ENCODE results near the gene RBM48. TPM values are rescaled to one million over a fixed set of nuclear protein-coding genes. Genes with fewer than 3 reads are reported as not detected.
"Not testable (repeated sequence)": the region's sequence is repeated elsewhere in the genome, so short reads cannot be mapped to it uniquely, and the experiment has no call there.

RBM48 gene
- total and polyA plus RNA-seq, 9 donors, result 9.4 to 13.8 (median 11.7) TPM

GRCh38 chr7:92528958-92529264 is 316 bp downstream of the RBM48 start:
- H3K27me3 ChIP-seq (ENCODE audit: control insufficient read depth, insufficient read depth, low read length), result no peaks in the 10 kb centered on the region
- peaks cover 33% of the 10 kb centered on the region for H3K36me3 ChIP-seq (ENCODE audit: control insufficient read depth, insufficient read depth, low read length)
- peak overlapping the region; percentile 78 for H3K4me3 ChIP-seq (ENCODE audit: low read length)
- peak overlapping the region; percentile 90 for H3K27ac ChIP-seq (ENCODE audit: low read length)
- DNase-seq, result no peak
- 0% methylated on average over 7 of the region's 13 CpGs for WGBS (ENCODE audit: insufficient coverage)
- H3K4me1 ChIP-seq (ENCODE audit: control insufficient read depth, insufficient read depth, low read length), result peaks cover 5% of the 10 kb centered on the region
- H3K9me3 ChIP-seq (replicated peaks; ENCODE audit: control insufficient read depth, low read depth, low read length), result no peaks in the 10 kb centered on the region

GRCh38 chr7:92534572-92534971 is 6.0 kb downstream of the RBM48 start:
- WGBS (ENCODE audit: insufficient coverage), result 43% methylated on average over 1 of the region's 9 CpGs
- no peak for DNase-seq

GRCh38 chr7:92543542-92543941 is 14.9 kb downstream of the RBM48 start:
- not testable (repeated sequence) for H3K27me3 ChIP-seq (ENCODE audit: control insufficient read depth, insufficient read depth, low read length); H3K4me1 ChIP-seq (ENCODE audit: control insufficient read depth, insufficient read depth, low read length); H3K9me3 ChIP-seq (replicated peaks; ENCODE audit: control insufficient read depth, low read depth, low read length); DNase-seq; H3K36me3 ChIP-seq (ENCODE audit: control insufficient read depth, insufficient read depth, low read length); H3K4me3 ChIP-seq (ENCODE audit: low read length); H3K27ac ChIP-seq (ENCODE audit: low read length)
- no CpG with 5 or more reads among the region's 3 CpGs for WGBS (ENCODE audit: insufficient coverage)

More at GRCh38 chr7:92534572-92534971, 6.0 kb downstream of the RBM48 start:
- no peaks in the 10 kb centered on the region for H3K4me1 ChIP-seq (ENCODE audit: control insufficient read depth, insufficient read depth, low read length)
- H3K36me3 ChIP-seq (ENCODE audit: control insufficient read depth, insufficient read depth, low read length), result peaks cover 60% of the 10 kb centered on the region
- H3K9me3 ChIP-seq (replicated peaks; ENCODE audit: control insufficient read depth, low read depth, low read length), result no peaks in the 10 kb centered on the region
- no peak overlapping the region for H3K27ac ChIP-seq (ENCODE audit: low read length)
- no peaks in the 10 kb centered on the region for H3K27me3 ChIP-seq (ENCODE audit: control insufficient read depth, insufficient read depth, low read length)
- H3K4me3 ChIP-seq (ENCODE audit: low read length), result no peak overlapping the region

- 96% methylated on average over 30 of the region's 30 CpGs for WGBS (ENCODE audit: insufficient coverage)
- H3K4me1 ChIP-seq (ENCODE audit: control insufficient read depth, insufficient read depth, low read length); H3K27ac ChIP-seq (ENCODE audit: low read length); H3K4me3 ChIP-seq (ENCODE audit: low read length); DNase-seq; H3K27me3 ChIP-seq (ENCODE audit: control insufficient read depth, insufficient read depth, low read length); H3K9me3 ChIP-seq (replicated peaks; ENCODE audit: control insufficient read depth, low read depth, low read length); H3K36me3 ChIP-seq (ENCODE audit: control insufficient read depth, insufficient read depth, low read length): not testable (repeated sequence)
Measured at GRCh38 chr7:92545116-92545515, 16.5 kb downstream of the RBM48 start.

DNA sequence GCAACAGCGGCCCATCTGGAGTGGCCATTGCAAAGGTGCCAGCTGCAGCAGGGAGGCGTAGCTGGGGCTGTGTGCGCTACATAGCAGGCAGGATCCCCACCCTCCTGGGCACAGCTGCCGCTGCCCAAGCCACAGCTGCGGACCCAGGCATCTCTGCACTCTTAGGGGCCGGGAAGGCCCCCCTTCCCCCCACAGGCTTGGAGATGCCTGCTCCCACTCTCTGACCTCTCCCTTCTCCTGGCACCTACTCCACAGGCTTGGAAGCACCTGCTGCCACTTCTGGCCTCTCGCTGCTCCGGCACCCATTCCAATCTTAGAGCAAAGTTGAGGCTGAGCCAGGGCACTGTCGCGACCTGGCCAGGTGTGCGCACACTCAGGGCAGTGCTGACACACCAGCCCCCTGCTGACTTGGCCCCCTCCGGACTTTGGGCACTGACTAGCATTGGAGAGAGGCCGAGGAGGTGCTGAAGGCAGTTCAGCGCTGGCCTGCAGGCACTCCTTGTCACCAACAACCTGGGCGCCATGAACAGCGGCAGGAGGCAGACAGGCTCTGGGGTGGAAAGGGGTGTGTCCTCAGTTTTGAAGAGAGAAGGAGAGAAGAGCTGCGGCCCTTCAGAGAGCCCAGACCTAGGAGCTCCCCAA is 18.4 kb downstream of the RBM48 start:
- Histone ChIP-seq H3K36me3 (ENCODE audit: control insufficient read depth, insufficient read depth, low read length) (no peaks in the 10 kb centered on the region), H3K4me3 (ENCODE audit: low read length) (no peak overlapping the region), H3K27ac (ENCODE audit: low read length) (no peak overlapping the region), H3K9me3 (replicated peaks; ENCODE audit: control insufficient read depth, low read depth, low read length) (no peaks in the 10 kb centered on the region), H3K4me1 (ENCODE audit: control insufficient read depth, insufficient read depth, low read length) (no peaks in the 10 kb centered on the region), H3K27me3 (ENCODE audit: control insufficient read depth, insufficient read depth, low read length) (no peaks in the 10 kb centered on the region)
- DNase-seq, result no peak
- 86% methylated on average over 16 of the region's 17 CpGs for WGBS (ENCODE audit: insufficient coverage)

DNA sequence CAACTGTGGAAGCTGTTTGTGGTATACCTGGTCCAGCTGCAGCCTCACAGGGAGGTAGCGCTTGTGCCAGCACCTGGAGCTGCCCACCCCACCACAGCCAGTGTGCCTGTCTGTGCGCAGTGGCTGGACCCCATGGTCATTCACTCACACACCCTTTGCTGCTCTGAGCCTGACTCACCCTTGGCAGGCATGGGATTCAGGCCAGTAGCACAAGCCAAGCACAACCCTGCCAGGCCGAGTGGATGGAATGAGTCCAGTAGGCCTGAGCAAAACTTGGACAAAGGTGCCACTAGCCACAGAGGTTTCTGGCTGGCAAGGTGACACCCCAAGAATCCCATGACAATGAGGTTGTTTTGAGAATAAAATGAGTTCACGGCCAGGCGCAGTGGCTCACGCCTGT is 19.0 kb downstream of the RBM48 start:
- DNase-seq, result no peak
- Histone ChIP-seq H3K36me3 (ENCODE audit: control insufficient read depth, insufficient read depth, low read length) (no peaks in the 10 kb centered on the region), H3K4me3 (ENCODE audit: low read length) (no peak overlapping the region), H3K9me3 (replicated peaks; ENCODE audit: control insufficient read depth, low read depth, low read length) (no peaks in the 10 kb centered on the region), H3K27me3 (ENCODE audit: control insufficient read depth, insufficient read depth, low read length) (no peaks in the 10 kb centered on the region), H3K27ac (ENCODE audit: low read length) (no peak overlapping the region), H3K4me1 (ENCODE audit: control insufficient read depth, insufficient read depth, low read length) (no peaks in the 10 kb centered on the region)
- 96% methylated on average over 5 of the region's 6 CpGs for WGBS (ENCODE audit: insufficient coverage)

GRCh38 chr7:92550194-92550593 is 21.6 kb downstream of the RBM48 start:
- no peak overlapping the region for H3K27ac ChIP-seq (ENCODE audit: low read length)
- H3K27me3 ChIP-seq (ENCODE audit: control insufficient read depth, insufficient read depth, low read length), result no peaks in the 10 kb centered on the region
- no peaks in the 10 kb centered on the region for H3K4me1 ChIP-seq (ENCODE audit: control insufficient read depth, insufficient read depth, low read length)
- H3K4me3 ChIP-seq (ENCODE audit: low read length), result no peak overlapping the region
- 56% methylated on average over 1 of the region's 4 CpGs for WGBS (ENCODE audit: insufficient coverage)
- no peaks in the 10 kb centered on the region for H3K36me3 ChIP-seq (ENCODE audit: control insufficient read depth, insufficient read depth, low read length)
- H3K9me3 ChIP-seq (replicated peaks; ENCODE audit: control insufficient read depth, low read depth, low read length), result no peaks in the 10 kb centered on the region
- DNase-seq, result no peak

DNA sequence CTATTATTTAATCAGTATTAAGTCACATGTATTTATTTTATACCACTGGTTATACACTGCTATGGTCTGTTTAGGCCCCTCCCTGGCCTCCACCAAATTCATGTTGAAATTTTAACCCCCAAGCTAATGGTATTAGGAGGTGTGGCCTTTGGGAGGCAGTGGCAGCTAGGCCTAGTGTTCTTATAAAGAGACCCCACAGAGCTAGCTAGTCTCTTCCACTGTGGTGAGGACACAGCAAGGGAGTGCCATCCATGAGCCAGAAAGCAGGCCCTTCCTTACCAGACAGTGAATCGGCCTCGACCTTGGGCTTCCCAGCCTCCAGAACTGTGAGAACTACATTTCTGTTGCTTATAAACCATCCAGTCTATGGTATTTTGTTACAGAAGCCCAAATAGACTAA is 28.7 kb downstream of the RBM48 start:
- no CpG with 5 or more reads among the region's 2 CpGs for WGBS (ENCODE audit: insufficient coverage)
- no peak for DNase-seq
- Histone ChIP-seq H3K4me3 (ENCODE audit: low read length) (no peak overlapping the region), H3K27ac (ENCODE audit: low read length) (no peak overlapping the region), H3K4me1 (ENCODE audit: control insufficient read depth, insufficient read depth, low read length) (no peaks in the 10 kb centered on the region), H3K36me3 (ENCODE audit: control insufficient read depth, insufficient read depth, low read length) (peaks cover 10% of the 10 kb centered on the region), H3K9me3 (replicated peaks; ENCODE audit: control insufficient read depth, low read depth, low read length) (no peaks in the 10 kb centered on the region), H3K27me3 (ENCODE audit: control insufficient read depth, insufficient read depth, low read length) (no peaks in the 10 kb centered on the region)

- Histone ChIP-seq H3K9me3 (replicated peaks; ENCODE audit: control insufficient read depth, low read depth, low read length) (no peaks in the 10 kb centered on the region), H3K4me1 (ENCODE audit: control insufficient read depth, insufficient read depth, low read length) (no peaks in the 10 kb centered on the region), H3K27me3 (ENCODE audit: control insufficient read depth, insufficient read depth, low read length) (no peaks in the 10 kb centered on the region), H3K4me3 (ENCODE audit: low read length) (no peak overlapping the region), H3K36me3 (ENCODE audit: control insufficient read depth, insufficient read depth, low read length) (peaks cover 10% of the 10 kb centered on the region), H3K27ac (ENCODE audit: low read length) (no peak overlapping the region)
- peak; percentile 8 for DNase-seq
- 92% methylated on average over 4 of the region's 7 CpGs for WGBS (ENCODE audit: insufficient coverage)
Measured at GRCh38 chr7:92557808-92558362, 29.3 kb downstream of the RBM48 start.

DNA sequence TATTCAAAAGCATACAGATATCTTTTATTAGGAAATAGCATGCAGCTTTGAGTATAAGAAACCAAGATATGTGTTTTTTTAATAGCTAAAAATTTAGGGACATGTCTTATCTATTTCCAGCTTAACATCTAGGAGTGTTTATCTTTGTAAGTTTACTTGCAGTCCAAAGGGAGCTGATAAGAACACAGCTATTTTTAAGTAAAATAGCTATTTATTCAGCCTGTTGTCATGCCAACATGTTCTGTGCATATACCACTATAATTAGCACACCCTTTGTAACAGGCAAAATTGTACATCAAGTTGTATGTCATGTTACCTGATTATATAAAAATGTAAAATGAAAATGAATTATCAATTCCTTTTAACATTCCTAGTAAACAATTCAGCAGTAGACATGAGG is 32.0 kb downstream of the RBM48 start:
- Histone ChIP-seq H3K4me3 (ENCODE audit: low read length) (no peak overlapping the region), H3K9me3 (replicated peaks; ENCODE audit: control insufficient read depth, low read depth, low read length) (no peaks in the 10 kb centered on the region), H3K36me3 (ENCODE audit: control insufficient read depth, insufficient read depth, low read length) (peaks cover 27% of the 10 kb centered on the region), H3K27me3 (ENCODE audit: control insufficient read depth, insufficient read depth, low read length) (no peaks in the 10 kb centered on the region), H3K27ac (ENCODE audit: low read length) (no peak overlapping the region), H3K4me1 (ENCODE audit: control insufficient read depth, insufficient read depth, low read length) (no peaks in the 10 kb centered on the region)
- no peak for DNase-seq

DNA sequence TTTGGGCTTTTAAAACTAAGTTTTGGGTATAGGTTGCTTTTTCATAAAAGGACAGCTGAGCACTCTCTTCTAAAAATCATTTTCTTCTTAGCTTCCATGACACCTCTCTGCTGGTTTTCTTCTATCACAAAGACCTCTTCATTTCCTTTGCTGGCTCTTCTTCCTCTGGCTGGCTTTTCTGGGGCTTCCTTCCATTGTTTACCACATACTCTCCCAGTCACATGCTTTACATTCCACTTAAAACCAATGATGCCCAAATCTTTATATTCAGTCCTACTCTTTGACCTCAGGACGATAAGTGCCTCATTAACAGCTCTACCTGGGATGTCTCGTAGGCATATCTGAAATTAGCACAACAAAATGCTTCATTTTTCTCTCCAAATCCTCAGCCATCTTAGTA is 34.8 kb downstream of the RBM48 start:
- Histone ChIP-seq H3K27ac (ENCODE audit: low read length) (no peak overlapping the region), H3K36me3 (ENCODE audit: control insufficient read depth, insufficient read depth, low read length) (peaks cover 33% of the 10 kb centered on the region), H3K9me3 (replicated peaks; ENCODE audit: control insufficient read depth, low read depth, low read length) (no peaks in the 10 kb centered on the region), H3K4me1 (ENCODE audit: control insufficient read depth, insufficient read depth, low read length) (no peaks in the 10 kb centered on the region), H3K4me3 (ENCODE audit: low read length) (no peak overlapping the region), H3K27me3 (ENCODE audit: control insufficient read depth, insufficient read depth, low read length) (no peaks in the 10 kb centered on the region)
- no peak for DNase-seq
- 91% methylated on average over 2 of the region's 2 CpGs for WGBS (ENCODE audit: insufficient coverage)

Measured in muscle of leg (tissue), 11 donors.